Placental pericyte (primary cell): ENCODE measurements around the gene KCNJ6. TPM values are rescaled to one million over a fixed set of nuclear protein-coding genes. Genes with fewer than 3 reads are reported as not detected.

Source experiments
- total RNA-seq: library from RNA; depleted of rRNA; stranded (reverse); fragments of >200 nt; gene quantifications from 2 replicates; pipeline ENCODE4 v1.2.3, GENCODE V29; 2012

The KCNJ6 gene
- 0.14 and 0.22 TPM in 2 replicates for total RNA-seq

DNA sequence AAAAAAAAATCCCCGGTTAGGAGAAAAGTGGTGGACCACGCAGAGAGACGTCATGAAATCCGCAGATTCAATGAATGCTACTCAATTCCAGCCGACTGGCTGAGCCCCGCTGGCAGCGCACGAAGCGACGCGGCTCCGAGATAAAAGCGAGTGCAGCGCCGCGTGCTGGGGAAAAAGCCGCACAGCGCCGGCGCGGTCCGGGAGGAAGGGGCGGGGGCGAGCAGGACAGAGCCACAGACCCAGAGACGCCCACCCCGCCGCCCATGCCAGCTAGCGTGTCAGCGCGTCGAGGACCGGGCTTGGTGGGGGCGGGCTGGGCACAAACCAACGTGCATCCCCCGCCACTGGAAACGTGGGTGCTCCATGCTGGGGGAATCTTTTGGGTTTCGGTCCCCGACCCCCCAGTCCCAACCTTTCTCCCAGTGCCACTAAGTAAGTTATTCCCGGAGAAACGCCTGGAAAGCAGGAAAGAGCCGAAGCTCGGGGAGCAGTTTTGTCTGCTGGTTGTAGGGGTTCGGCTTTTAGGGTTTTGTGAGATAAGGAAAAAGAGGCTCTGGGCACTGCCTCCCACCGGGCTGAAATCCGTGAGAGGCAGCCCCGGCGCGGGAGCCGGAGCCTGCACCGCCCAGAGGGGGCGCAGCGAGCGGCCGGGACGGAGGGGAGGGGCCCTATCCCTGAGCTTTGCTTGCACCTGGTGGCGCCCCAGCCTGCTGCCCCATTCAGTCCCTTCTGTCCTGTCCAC is at the start of gene KCNJ6:
TSS of gene KCNJ6 (minus strand) at position 148 of the 742 bp plus-strand sequence. CDS start 75,775 bp downstream, outside the sequence.

